Superior temporal gyrus (tissue), 1 donor: Measurements from ENCODE around the gene HOXA13.

Source experiments
- DNase-seq: peaks from one replicate; pipeline ENCODE4 v3.0.0-alpha.2; 2016; ENCODE audit errors: extremely low spot score

The HOXA13 gene

DNA sequence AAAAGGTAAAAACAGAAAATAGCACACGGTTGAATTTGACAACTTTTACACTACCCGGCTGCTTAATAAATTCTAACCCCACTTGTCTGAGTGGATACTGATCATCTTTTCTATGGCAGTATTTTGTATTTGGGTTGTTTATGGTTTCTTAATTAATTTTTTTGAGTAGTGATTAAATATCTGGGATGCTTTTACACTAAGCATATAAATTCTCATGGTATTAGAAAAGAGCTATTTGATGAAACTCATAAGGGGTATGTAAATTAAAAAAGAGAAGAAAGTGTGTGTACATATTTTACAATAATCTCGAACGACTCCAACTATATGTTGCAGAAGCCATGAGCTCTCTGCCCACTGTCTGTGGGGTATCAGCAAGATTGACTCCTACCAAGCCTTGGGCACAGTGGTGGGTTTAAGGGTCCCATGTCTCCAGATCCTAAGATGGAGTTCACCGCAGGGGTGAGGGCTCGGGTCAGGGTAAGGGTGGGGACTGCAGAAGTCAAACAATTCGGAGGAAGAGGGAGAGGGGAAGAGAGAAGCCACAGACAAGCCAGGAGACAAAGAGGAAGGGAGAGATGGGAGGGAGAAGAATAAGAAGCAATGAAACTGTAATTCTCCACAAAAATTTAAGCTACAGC, 7.6 kb upstream of the HOXA13 start:
- no peak for DNase-seq

- no peak for DNase-seq
Measured at GRCh38 chr7:27205325-27206280, 5.7 kb upstream of the HOXA13 start.

- DNase-seq = no peak
Measured at GRCh38 chr7:27204851-27205322, 5.0 kb upstream of the HOXA13 start.

- DNase-seq = no peak
Measured at GRCh38 chr7:27203964-27204594, 4.2 kb upstream of the HOXA13 start.

DNA sequence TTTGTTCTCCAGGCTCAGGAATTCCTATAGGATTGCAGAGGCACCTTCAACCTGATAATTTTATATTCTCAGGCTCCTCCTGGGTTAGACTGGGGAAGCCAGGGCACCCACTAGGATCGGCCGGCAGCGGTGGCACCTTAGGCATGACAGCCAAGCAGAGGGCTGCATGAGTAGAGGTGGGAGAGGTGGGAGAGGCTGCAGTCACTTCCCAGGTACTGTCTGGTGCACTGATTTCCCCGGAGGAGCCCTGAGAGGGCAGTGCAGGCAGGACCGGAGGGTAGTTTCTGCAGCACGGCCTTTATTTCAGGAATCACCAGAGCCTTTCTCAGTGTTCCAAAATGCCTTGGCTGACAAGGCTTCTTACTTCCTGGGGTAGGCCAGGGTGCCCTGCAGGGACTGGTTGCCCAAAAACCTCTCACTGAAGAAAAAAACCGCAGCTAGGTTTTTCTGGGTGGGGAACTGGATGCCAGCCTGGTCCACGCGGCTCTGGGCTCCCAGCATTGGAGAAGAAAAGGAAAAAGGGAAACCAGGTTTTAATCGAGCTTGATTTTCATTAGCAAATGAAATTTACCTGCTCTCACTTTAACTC, 3.6 kb upstream of the HOXA13 start:
- no peak for DNase-seq

DNA sequence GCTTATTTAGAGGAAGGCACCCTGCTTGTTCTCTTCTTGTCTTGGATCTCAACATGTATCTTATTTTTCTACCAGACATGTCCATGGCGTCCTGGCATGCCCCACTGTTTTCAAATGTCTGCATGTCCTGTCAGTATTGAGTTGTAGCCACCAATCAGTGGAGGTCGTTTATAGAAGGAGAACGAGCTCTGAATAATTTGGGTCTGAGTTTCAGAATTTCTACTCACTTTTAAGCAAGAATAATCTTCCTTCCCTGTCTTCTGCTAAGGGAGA, 2.9 kb upstream of the HOXA13 start:
- no peak for DNase-seq

- DNase-seq = no peak
Measured at GRCh38 chr7:27202018-27202861, 2.3 kb upstream of the HOXA13 start.

DNA sequence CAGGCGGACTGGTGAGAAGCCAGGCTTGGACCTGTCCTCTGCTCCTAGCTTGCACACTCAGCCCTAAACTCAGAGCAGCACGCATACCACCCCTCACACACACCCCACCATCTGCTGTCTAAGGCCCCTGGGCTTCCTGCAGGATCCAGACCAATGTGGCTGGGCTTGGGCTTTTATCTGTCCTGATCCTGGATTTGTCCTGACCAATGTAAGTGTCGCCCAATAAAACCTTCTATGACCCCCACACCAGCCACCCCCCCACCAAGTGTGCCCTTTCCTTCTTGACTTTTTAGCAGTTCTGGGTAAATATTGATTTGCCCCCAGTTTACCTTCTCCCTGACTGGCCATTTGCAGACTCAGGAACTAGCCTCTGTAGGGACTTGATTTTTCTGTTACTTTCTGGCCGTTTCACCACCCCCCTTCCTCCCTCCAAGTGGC, 1.7 kb upstream of the HOXA13 start:
- no peak for DNase-seq

GRCh38 chr7:27200761-27201579, 1.1 kb upstream of the HOXA13 start:
- DNase-seq = no peak

GRCh38 chr7:27198871-27199801, 755 bp downstream of the HOXA13 start:
- no peak for DNase-seq

DNA sequence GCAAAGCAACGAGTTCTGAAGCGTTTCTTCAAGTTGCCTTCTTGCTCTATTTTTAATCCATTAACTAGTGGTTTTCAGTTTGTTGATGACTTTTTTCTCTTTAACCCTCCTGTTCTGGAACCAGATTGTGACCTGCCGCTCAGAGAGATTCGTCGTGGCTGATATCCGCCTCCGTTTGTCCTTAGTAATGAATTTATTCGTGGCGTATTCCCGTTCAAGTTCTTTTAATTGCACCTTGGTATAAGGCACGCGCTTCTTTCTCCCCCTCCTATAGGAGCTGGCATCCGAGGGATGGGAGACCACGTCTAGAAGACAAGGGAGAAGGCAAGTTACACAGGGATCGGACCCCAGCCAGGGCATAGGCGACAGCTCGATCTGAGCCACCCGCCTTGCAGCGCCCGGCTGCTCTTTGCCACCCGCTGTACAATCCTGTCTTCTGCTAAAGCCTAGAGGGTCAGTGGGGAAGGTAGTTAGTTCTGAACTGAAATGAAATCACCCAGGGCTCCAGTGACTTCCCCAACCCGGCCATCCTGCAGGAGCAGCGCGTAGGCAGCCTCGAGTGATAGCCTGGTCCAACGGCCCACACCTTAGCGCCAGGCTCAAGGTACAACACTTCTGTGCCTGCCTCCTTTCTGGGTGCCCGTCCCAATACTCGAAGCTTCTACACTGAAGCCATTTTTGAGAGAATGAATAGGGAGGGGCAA, 1.6 kb downstream of the HOXA13 start:
- DNase-seq = no peak

GRCh38 chr7:27197137-27198042, 2.5 kb downstream of the HOXA13 start:
- no peak for DNase-seq

DNA sequence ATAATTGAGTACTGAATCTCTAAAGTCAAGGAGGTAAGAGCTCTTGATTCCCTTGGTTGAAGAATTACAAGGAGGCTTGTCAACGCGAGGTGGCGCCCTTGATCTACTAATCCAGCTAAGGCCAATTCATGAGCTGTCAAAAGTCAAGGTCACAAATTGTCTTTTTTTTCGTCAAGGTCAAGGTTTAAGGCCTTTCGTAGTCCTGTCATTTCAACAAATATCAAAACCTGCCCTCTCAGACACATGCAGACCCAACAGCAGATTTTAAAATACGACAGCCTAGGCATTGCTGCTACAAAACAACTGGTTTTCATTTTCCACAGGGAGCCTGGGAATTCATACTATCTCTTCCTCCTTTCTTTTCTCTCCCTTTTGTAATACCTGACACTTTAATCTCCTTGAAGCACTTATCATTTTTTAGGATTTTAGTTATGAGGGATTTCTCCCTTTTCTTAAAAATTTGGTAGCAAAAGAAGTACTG, 3.6 kb downstream of the HOXA13 start:
- peak; percentile 91 for DNase-seq

DNA sequence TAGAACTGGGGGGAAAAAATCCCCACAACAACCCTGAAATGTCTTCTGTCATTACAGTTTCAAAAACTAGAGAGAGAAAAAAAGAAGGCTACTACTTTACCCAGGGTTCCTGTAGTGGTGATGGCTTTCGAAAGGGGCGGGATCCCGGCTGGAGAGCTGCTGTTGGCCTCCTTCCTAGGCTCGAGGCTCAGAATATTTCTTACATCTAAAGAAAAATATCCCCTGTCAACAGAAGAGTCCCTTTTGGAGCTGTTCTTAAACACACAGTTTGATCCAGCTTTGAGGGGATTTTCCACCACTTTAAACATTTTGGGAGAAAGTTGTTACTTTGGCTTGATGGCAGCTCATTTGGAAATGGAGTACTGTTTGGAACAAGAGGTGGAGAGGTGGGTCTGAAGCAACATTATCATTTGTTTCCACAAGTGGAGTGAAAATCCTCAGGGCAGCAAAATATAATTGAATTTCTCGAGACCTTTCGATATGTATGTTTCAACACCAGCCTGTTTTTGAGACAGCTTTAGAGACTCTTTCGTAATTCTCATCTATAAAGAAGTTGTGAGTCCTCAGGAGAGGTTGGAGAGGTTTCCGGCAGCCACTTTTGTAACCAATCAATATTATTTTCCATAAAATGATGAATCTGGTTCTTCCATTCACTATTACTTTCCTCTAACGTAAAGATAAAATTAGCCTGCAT, 5.1 kb downstream of the HOXA13 start:
- DNase-seq = no peak

GRCh38 chr7:27194002-27194352, 5.9 kb downstream of the HOXA13 start:
- DNase-seq = no peak

DNA sequence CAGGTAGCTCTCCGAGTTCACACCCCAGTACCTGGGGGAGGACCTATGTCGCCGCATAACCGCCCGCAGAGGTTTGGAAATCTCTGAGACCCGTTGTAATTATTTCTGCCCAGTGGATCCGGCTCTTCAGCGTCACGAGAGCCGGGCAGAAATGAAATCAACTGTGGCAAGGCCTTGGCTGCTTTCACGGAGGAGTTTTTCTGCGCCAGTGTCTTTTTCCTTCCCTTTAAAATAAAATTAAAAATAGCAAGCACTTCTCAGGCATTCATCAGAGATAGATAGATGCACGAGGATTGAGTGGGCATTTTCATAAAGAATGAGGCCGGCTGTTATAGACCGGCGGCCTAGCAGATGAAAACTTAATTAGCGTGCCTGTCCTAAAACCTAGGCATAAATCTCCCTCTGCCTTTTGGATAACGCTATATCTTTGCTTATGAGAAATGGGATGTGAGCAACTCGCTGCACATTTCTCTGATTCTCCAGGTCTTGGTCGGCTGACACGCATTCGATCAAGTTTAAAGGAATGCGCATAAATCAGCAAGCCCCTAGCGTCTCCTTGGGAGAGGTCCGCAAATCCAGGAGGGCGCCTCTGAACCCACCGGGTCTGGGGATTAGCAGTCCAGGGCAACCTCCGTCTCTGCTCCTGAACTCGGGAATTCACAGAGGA, 6.4 kb downstream of the HOXA13 start:
- DNase-seq = no peak
